Progenitor cell of endocrine pancreas (in vitro differentiated cells): ENCODE measurements around the gene FABP1. TPM values are rescaled to one million over a fixed set of nuclear protein-coding genes. Genes with fewer than 3 reads are reported as not detected.

Source experiments
- DNase-seq: peaks from one replicate; pipeline ENCODE4 v3.0.0; 2021; ENCODE audit warnings: low spot score; ENCODE audit not compliant: unreplicated experiment
- H3K27ac Mint-ChIP-seq: 2 replicates; pipeline ENCODE4 v1.8.0; 2021; ENCODE audit warnings: mild to moderate bottlenecking, moderate library complexity, mixed read lengths
- H3K27me3 Mint-ChIP-seq: 2 replicates; pipeline ENCODE4 v1.8.0; 2021; ENCODE audit warnings: mixed read lengths
- H3K36me3 Mint-ChIP-seq: 2 replicates; pipeline ENCODE4 v1.8.0; 2022; ENCODE audit warnings: mixed read lengths; ENCODE audit not compliant: insufficient read depth
- H3K4me1 Mint-ChIP-seq: 2 replicates; pipeline ENCODE4 v1.8.0; 2021; ENCODE audit warnings: low read depth, mixed read lengths
- H3K4me3 Mint-ChIP-seq: 2 replicates; pipeline ENCODE4 v1.8.0; 2021; ENCODE audit warnings: low read depth, mild to moderate bottlenecking, moderate library complexity, mixed read lengths
- H3K9me3 Mint-ChIP-seq: 2 replicates; pipeline ENCODE4 v1.8.0; 2021; ENCODE audit warnings: low read depth, mixed read lengths
- total RNA-seq: library from RNA; stranded (reverse); gene quantifications from 2 replicates; pipeline ENCODE4 v1.2.1, GENCODE V29; 2021
- TF ChIP-seq, protein P1 (sequence below): fragments of 200-600 bp; sonication (generic); IDR thresholded peaks from one replicate; pipeline ENCODE4 v1.5.0; 2021; ENCODE audit warnings: antibody characterized with exemption, mild to moderate bottlenecking; ENCODE audit not compliant: unreplicated experiment

Gene FABP1
- total RNA-seq, 1 donor from 2014 or later, result 4.5 TPM

DNA sequence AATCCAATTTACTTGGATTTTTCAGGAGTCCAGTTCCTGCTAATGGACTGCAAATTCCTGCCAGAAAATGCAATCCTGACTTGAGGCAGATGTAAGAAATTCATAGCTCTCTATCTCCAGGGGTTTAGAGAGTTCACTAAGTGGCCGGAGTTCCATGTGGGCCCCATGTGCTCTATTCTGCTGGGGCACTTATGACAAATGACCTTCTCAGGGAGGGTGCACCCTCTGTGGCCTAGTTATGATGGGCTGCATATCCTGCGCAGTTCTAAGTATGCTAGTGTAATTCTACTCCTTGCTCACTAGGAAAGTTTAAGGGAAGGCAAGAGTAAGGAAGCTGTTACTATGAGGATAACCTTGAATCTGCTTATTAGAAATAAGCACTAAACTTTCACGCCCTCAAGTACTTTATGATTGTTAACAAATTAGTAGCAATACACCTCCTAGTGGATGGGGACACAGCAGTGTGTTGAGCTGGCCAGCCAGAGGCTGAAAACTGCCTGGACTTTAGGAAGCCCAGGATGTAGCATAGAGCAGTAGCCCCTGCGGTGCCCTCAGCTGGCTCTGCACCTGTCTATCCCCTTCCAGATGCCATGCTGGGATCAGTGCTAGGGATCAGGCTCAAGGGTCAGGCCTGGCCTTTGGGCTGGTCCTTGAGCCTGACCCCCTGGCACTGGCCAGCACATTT is 45.8 kb downstream of the FABP1 start:
- Mint-ChIP-seq H3K27ac (peak overlapping the region; percentile 55), H3K27me3 (no peaks in the 10 kb centered on the region), H3K4me1 (peaks cover 5% of the 10 kb centered on the region), H3K9me3 (no peaks in the 10 kb centered on the region), H3K36me3 (no peaks in the 10 kb centered on the region), H3K4me3 (no peak overlapping the region)
- no peak for DNase-seq
- TF ChIP-seq, protein P1, sequence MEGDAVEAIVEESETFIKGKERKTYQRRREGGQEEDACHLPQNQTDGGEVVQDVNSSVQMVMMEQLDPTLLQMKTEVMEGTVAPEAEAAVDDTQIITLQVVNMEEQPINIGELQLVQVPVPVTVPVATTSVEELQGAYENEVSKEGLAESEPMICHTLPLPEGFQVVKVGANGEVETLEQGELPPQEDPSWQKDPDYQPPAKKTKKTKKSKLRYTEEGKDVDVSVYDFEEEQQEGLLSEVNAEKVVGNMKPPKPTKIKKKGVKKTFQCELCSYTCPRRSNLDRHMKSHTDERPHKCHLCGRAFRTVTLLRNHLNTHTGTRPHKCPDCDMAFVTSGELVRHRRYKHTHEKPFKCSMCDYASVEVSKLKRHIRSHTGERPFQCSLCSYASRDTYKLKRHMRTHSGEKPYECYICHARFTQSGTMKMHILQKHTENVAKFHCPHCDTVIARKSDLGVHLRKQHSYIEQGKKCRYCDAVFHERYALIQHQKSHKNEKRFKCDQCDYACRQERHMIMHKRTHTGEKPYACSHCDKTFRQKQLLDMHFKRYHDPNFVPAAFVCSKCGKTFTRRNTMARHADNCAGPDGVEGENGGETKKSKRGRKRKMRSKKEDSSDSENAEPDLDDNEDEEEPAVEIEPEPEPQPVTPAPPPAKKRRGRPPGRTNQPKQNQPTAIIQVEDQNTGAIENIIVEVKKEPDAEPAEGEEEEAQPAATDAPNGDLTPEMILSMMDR, result no peak

DNA sequence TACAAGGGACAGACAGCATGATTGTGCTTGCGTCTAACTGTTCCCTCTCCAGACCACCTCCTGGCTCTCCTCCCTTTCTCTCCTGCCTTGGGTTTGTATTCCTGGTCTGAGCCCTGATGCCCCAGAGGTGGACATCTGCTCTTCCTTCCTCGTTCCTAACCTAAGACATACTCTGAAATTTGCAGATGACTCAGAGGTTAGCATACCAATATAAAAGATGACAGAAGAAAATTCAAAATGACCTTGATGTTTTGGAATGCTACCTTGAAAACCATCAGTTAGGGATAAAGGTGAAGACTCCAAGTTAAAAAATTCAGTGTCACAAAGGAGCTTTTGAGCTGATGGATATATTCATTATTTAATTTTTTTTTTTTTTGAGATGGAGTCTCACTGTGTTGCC is 47.3 kb downstream of the FABP1 start:
- no peak overlapping the region for H3K27ac Mint-ChIP-seq

DNA sequence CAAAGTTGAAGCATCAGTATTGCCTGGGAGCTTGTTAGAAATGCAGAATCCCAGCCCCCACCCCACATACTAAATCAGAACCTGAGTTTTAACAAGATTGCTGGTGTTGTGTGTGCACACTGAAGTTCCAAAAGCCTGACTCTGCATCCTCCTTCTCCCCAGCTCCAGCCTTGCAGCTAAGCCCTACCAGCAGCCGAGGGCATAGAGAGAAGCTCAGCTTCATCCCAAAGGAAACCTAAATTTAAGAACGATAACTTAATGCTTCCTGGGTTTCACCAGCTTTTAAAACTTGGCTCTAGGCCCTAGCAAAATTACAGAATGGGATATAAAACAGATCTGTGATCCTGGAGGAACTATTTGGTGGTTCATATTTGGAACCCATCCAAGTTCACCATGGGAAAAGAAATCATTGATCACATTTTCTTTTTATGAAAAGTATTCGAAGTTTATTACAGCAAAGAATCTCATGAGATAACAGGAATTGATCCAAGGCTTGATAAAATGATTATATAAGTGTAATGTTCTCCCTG is 49.2 kb downstream of the FABP1 start:
- peaks cover 5% of the 10 kb centered on the region for H3K4me1 Mint-ChIP-seq
- no peaks in the 10 kb centered on the region for H3K27me3 Mint-ChIP-seq
- TF ChIP-seq, protein P1, result no peak
- no peak overlapping the region for H3K27ac Mint-ChIP-seq
- DNase-seq, result no peak
- no peaks in the 10 kb centered on the region for H3K9me3 Mint-ChIP-seq
- no peaks in the 10 kb centered on the region for H3K36me3 Mint-ChIP-seq
- no peak overlapping the region for H3K4me3 Mint-ChIP-seq

More for the DNA sequence above, 47.3 kb downstream of the FABP1 start:
- no peaks in the 10 kb centered on the region for H3K9me3 Mint-ChIP-seq
- no peaks in the 10 kb centered on the region for H3K36me3 Mint-ChIP-seq
- peaks cover 5% of the 10 kb centered on the region for H3K4me1 Mint-ChIP-seq
- TF ChIP-seq, protein P1, result no peak
- H3K27me3 Mint-ChIP-seq, result no peaks in the 10 kb centered on the region
- no peak overlapping the region for H3K4me3 Mint-ChIP-seq
- DNase-seq, result no peak

DNA sequence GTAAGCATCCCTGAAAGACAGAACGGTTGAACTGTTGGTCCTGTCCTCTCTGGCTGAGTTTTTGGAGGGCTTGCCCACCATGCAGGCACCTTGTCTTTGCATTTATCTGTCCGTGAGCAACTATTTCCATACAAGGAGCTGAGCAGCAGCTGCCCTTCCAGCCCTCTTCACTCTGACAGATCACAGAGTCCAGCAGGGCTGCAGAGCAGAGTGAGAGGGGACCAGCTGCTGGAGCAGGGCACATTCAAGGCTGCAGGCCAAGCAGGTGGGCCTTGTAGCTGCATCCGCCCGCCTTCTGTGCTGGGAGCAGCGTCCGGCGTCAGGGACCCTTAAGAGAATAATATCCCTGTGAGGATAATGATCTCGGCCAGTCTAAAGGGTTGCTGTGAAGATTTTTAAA is 50.8 kb downstream of the FABP1 start:
- Mint-ChIP-seq H3K27me3 (no peaks in the 10 kb centered on the region), H3K4me3 (no peak overlapping the region), H3K4me1 (peaks cover 2% of the 10 kb centered on the region), H3K36me3 (no peaks in the 10 kb centered on the region), H3K27ac (no peak overlapping the region), H3K9me3 (no peaks in the 10 kb centered on the region)
- no peak for DNase-seq
- TF ChIP-seq, protein P1, result no peak

DNA sequence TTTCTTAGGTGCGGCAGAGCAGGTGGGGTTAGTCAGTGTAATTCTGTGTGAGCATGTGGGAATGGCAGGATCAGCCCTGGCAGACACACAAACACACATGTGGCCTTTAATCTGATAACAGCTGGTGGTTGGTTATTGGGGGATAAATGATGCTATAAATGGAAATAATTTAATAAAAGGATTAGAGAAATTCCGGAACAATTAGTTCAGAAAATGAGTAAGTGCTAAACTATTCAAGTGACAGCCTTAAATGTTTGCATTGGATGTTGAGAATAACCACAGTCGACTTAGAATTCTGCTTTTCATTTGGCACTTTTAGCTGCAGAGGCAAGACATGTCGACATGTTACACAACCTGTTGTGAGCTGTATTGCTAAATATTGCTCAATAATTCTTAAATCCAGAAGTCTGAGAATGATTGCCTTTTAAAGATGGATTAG is 53.0 kb downstream of the FABP1 start:
- H3K36me3 Mint-ChIP-seq, result no peaks in the 10 kb centered on the region
- no peaks in the 10 kb centered on the region for H3K27me3 Mint-ChIP-seq
- TF ChIP-seq, protein P1, result no peak
- no peak overlapping the region for H3K4me3 Mint-ChIP-seq
- no peaks in the 10 kb centered on the region for H3K9me3 Mint-ChIP-seq
- H3K27ac Mint-ChIP-seq, result no peak overlapping the region
- H3K4me1 Mint-ChIP-seq, result no peaks in the 10 kb centered on the region
- DNase-seq, result no peak
